HG03103 (cell line): ENCODE measurements around the gene NELFE.
A peak's percentile ranks its signal among the peaks of the same experiment; 100 is the strongest.
"Not testable (repeated sequence)": the region's sequence is repeated elsewhere in the genome, so short reads cannot be mapped to it uniquely, and the experiment has no call there.

ENCODE experiments used
- ATAC-seq: cut with Tn5 transposase; IDR thresholded peaks from one replicate; pipeline ENCODE4 v1.9.1; 2021; ENCODE audit warnings: low read depth; ENCODE audit not compliant: unreplicated experiment

Gene NELFE, protein sequence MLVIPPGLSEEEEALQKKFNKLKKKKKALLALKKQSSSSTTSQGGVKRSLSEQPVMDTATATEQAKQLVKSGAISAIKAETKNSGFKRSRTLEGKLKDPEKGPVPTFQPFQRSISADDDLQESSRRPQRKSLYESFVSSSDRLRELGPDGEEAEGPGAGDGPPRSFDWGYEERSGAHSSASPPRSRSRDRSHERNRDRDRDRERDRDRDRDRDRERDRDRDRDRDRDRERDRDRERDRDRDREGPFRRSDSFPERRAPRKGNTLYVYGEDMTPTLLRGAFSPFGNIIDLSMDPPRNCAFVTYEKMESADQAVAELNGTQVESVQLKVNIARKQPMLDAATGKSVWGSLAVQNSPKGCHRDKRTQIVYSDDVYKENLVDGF

DNA sequence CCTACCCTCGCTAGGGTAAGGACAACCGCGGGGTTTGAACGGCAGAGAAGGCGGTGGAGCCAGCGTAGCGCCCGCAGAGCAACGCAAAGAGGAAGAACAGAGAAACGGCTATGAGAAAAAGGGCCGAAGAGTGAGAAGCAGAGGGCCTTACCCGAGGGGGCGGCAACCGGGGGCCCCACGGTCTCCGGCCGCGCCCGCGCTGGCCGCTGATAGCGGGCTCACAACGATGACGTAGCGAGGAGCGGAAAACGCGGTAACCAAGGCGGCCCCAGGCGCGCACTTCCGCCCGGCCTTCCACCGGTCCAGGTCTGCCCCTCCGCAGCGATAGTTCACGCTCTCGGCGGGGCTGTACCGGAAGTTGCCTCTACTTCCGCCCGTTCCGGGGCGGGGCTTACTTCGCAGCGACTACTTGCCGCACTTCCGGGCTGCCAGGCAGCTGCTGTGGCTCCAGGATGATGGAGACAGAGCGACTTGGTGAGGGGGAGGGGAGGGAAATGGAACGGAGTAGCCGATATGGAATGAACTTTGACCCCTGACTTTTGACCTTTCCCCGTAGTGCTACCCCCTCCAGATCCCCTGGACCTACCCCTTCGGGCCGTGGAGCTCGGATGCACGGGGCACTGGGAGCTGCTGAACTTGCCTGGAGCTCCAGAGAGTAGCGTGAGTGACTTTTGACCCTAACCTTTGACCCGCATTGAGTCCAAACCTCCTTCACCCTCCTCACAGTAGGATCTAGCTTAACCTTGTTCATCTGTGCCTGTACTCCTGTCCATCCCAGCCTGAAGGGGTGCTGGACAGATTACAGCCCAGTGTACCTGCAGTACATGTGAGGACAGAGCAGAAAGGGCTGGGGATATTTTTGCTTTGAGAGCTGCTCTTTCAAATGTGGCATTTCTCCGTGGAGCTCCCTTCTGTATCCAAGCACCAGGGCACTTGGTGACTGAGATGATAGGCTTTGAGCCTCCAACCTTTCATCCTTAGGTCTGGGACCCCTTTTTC, at the start of gene NELFE, which contains the start of gene SKIC2:
Gene NELFE, minus strand, starts transcription at position 231 of the 999 bp plus-strand sequence. CDS start 525 bp downstream, outside the sequence.
Gene SKIC2, plus strand, starts transcription at position 435 of the 999 bp plus-strand sequence. Its CDS starts 18 bp downstream, at position 453.
- peak; percentile 92 for ATAC-seq

GRCh38 chr6:32008037-32008436, 49.3 kb upstream of the NELFE start:
- not testable (repeated sequence) for ATAC-seq

DNA sequence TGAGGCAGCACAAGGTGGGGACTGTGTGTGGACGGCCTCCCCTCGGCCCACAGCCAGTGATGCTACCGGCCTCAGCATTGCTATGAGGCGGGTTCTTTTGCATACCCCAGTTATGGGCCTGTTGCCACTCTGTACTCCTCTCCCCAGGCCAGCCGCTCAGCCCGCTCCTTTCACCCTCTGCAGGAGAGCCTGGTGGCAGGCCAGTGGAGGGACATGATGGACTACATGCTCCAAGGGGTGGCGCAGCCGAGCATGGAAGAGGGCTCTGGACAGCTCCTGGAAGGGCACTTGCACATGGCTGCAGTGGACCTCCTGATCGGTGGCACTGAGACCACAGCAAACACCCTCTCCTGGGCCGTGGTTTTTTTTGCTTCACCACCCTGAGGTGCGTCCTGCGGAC, 48.3 kb upstream of the NELFE start:
- not testable (repeated sequence) for ATAC-seq

DNA sequence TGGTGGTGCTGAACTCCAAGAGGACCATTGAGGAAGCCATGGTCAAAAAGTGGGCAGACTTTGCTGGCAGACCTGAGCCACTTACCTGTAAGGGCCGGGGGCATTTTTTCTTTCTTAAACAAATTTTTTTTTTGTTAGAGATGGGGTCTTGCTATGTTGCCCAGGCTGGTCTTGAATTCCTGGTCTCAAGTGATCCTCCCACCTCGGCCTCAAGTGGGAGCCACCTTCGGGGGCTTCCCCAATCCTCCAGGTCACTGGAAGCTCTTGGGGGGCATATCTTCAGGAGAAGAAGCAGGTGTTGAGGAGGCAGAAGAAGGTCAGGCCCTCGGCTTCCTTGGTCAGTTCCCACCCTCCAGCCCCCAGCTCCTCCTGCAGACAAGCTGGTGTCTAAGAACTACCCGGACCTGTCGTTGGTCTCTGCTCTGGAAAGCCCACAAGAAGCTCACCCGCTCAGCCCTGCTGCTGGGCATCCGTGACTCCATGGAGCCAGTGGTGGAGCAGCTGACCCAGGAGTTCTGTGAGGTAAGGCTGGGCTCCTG, 47.3 kb upstream of the NELFE start:
- not testable (repeated sequence) for ATAC-seq

GRCh38 chr6:32005538-32005880, 46.7 kb upstream of the NELFE start:
- not testable (repeated sequence) for ATAC-seq

DNA sequence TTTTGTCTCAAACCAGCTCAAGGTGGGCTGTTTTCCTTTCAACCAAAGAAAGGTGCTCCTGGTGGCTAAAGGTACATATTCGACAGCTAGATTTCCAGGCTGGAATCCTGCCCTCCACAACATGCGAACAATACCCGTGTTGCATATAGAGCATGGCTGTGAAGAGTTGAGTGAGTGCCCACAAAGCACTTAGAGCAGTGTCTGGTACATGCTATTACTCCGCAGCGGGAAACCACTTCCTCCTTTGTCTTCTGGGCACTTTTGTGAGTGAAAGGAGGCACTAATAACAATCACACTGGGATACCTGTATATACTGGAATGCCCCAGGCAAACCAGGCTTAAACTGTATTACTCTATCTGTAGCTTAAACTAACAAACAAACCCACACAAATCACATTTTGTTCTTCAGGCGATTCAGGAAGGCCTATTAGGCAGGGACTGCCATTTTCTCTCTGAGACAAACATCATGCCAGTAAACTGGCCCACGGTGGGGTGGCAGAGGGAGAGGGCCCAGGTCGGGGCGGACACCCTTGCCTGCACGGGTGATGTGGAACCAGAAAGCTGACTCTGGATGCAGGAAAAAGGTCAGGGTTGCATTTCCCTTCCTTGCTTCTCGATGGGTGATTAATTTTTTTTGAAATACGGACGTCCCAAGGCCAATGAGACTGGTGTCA, 46.2 kb upstream of the NELFE start:
- ATAC-seq = not testable (repeated sequence)

DNA sequence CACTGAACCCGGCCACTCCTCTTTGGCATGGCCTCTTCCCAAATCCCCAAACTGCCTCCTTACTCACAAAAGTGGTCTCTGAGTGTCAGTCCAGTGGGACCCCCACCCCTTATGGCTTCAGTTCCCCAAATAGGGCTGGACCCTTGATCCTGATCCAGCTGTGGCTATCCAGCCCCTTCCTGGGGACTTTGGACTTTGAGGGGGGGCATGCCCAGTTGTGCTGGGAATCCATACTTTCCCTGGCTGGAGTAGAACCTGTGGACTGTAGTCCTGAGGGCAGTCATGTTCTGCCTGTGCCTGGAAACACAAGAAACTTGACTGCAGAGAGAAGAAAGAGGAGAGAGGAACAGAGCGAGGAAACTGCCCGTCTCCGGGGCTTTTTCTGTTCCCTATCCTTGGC, 45.6 kb upstream of the NELFE start:
- ATAC-seq = not testable (repeated sequence)

GRCh38 chr6:32003301-32003700, 44.5 kb upstream of the NELFE start:
- ATAC-seq = not testable (repeated sequence)

- ATAC-seq = not testable (repeated sequence)
Observed at GRCh38 chr6:32002546-32003268, 43.9 kb upstream of the NELFE start.

GRCh38 chr6:31996385-31996784, 37.6 kb upstream of the NELFE start:
- not testable (repeated sequence) for ATAC-seq

DNA sequence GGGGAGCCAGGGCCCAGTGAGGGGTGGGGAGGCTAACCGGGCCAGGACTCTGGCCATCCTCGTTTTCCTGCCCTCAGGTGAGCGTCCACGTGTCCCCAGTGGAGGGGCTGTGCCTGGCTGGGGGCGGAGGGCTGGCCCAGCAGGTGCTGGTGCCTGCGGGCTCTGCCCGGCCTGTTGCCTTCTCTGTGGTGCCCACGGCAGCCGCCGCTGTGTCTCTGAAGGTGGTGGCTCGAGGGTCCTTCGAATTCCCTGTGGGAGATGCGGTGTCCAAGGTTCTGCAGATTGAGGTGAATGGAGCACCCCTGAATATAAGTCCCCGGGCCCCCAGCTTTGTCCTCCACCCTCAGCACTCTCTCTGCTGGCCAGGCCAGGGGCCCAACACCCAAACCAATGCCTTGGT, 35.6 kb upstream of the NELFE start:
- ATAC-seq = not testable (repeated sequence)

DNA sequence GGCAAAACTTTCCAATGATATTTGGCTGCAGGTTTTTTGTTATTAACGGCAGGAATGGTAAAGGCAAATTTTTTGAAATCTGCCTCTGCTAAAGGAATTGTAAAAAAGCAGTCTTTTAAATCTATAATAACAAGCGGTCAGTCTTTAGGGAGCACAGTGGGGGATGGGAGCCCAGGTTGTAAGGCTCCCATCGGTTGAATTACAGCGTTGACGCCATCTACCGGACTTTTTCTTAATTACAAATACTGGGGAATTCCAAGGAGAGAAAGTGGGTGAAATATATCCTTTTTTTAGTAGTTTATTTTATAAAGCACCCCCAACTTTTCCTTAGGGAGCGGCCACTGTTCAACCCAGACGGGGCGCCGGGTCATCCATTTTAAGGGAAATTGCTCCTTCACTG, 30.6 kb upstream of the NELFE start:
- ATAC-seq = not testable (repeated sequence)

- ATAC-seq = not testable (repeated sequence)
Observed at GRCh38 chr6:31981744-31982143, 23.0 kb upstream of the NELFE start, which contains the start of gene C4A. C4A (plus strand) TSS chr6:31982057; CDS start chr6:31982108, 51 bp downstream.

- ATAC-seq = not testable (repeated sequence)
Observed at GRCh38 chr6:31980998-31981397, 22.2 kb upstream of the NELFE start.

GRCh38 chr6:31980195-31980876, 21.6 kb upstream of the NELFE start:
- not testable (repeated sequence) for ATAC-seq

DNA sequence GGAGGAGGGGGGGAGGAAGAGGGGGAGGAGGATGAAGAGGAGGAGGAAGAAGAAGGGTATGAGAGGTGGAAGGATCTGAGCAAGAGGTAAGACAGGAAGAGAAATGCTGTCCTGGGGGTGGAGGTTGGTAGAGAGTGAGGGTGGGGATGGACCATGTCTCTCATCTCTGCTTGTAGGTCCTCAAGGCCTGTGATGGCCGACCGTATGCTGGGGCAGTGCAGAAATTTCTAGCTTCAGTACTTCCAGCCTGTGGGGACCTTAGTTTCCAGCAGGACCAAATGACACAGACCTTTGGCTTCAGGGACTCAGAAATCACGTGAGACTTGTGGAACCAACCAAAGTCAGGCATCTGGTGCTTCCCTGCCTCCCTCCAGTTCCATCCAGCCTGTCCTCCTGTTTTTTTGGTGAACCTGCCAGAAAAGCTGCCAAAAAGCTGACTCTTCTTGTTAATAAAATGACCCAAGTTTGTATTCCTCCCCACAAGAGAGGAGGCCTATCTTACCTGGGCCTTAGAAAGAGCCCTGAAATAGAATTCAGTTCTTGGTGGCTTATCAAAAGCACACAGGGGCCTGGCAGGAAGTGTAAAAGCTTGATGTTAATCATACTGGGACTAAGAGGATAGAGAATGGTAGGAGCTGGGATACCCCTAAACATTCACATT, 20.6 kb upstream of the NELFE start:
- no peak for ATAC-seq

DNA sequence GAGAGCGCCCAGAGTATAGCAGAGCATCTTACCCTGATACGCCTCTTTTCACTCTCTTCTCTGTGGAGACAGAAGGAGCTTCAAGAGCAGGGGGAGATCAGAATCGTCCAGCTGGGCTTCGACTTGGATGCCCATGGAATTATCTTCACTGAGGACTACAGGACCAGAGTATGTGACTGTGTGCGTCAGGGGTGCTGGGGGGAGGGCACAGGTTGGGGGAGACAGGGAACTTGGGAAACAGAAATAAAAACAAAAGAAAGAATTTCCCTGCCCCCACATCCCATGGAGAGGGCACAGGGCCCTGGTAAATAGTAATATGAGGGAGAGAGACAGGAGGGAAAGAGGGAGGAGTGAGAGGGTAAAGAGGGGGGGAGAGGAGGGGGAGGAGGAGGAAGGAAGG, 20.1 kb upstream of the NELFE start:
- ATAC-seq = no peak

GRCh38 chr6:31977816-31978431, 19.2 kb upstream of the NELFE start:
- no peak for ATAC-seq
